Right atrium auricular region (tissue), 2 donors: ENCODE results near the gene SPTLC2. TPM values are rescaled to one million over a fixed set of nuclear protein-coding genes. Genes with fewer than 3 reads are reported as not detected.

ENCODE experiments used
- DNase-seq: peaks from one replicate; pipeline ENCODE4 v3.0.0-alpha.2; 2019; ENCODE audit warnings: low spot score
- H3K27ac ChIP-seq, 2 donors: fragments of 200-600 bp; sonication (generic); 1 replicate in 1 of 2; 2 replicates in 1 of 2; pipeline ENCODE4 v1.5.1; 2016 to 2019
- H3K27me3 ChIP-seq, 2 donors: fragments of 200-600 bp; sonication (generic); one replicate each; pipeline versions ENCODE4 v1.5.1 to v1.6.0; 2017 to 2019
- H3K36me3 ChIP-seq: fragments of 200-600 bp; sonication (generic); one replicate; pipeline ENCODE4 v1.5.1; 2016
- H3K4me1 ChIP-seq, 2 donors: fragments of 200-600 bp; sonication (generic); one replicate each; pipeline versions ENCODE4 v1.5.1 to v1.6.0; 2017 to 2019
- H3K4me3 ChIP-seq, 2 donors: fragments of 200-600 bp; sonication (generic); 1 replicate in 1 of 2; 2 replicates in 1 of 2; pipeline ENCODE4 v1.5.1; 2017 to 2019; ENCODE audit warnings: mild to moderate bottlenecking in 1 of 2, moderate library complexity in 1 of 2
- H3K9me3 ChIP-seq, 2 donors: fragments of 200-600 bp; sonication (generic); one replicate each; pipeline ENCODE4 v1.5.1; 2019
- total RNA-seq, 2 donors: library from RNA; depleted of rRNA; stranded (reverse); fragments of >200 nt; gene quantifications; one replicate each; pipeline ENCODE4 v1.1.0, GENCODE V29; 2016
- TF ChIP-seq, protein P1 (sequence below), 2 donors: fragments of 200-600 bp; sonication (generic); IDR thresholded peaks; one replicate each; pipeline ENCODE4 v1.5.1; 2019; ENCODE audit warnings: antibody characterized with exemption in 2 of 2

The SPTLC2 gene
- total RNA-seq, 2 donors from 2014 or later = 11.3 to 14.0 TPM

DNA sequence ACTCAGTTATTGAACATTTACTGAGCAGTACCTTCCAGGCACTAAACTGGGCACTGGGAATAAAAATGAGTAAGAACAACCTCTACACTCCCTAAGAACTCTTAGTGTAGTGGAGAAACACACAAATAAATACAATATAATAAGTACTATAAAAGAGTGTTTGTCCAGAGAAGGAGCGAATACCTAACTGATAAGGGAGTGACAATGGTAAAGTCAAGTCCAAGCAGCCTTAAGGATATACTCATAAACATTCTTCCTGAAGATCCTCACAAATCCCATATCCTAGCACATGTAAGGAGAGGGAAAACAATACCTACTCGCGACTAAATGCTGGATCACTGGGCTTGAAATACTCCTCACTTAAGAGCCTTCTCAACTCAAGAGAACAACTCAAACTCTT lies 32.8 kb downstream of the SPTLC2 start:
- Histone ChIP-seq H3K4me3 (no peak overlapping the region), H3K27me3 (no peaks in the 10 kb centered on the region), H3K9me3 (no peaks in the 10 kb centered on the region), H3K27ac (no peak overlapping the region), H3K36me3 (no peaks in the 10 kb centered on the region), H3K4me1 (peaks cover 0 to 50% of the 10 kb centered on the region in 2 donors)
- TF ChIP-seq, protein P1, sequence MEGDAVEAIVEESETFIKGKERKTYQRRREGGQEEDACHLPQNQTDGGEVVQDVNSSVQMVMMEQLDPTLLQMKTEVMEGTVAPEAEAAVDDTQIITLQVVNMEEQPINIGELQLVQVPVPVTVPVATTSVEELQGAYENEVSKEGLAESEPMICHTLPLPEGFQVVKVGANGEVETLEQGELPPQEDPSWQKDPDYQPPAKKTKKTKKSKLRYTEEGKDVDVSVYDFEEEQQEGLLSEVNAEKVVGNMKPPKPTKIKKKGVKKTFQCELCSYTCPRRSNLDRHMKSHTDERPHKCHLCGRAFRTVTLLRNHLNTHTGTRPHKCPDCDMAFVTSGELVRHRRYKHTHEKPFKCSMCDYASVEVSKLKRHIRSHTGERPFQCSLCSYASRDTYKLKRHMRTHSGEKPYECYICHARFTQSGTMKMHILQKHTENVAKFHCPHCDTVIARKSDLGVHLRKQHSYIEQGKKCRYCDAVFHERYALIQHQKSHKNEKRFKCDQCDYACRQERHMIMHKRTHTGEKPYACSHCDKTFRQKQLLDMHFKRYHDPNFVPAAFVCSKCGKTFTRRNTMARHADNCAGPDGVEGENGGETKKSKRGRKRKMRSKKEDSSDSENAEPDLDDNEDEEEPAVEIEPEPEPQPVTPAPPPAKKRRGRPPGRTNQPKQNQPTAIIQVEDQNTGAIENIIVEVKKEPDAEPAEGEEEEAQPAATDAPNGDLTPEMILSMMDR (IDR thresholded peaks at IDR 0.05) = no peak
- no peak for DNase-seq

DNA sequence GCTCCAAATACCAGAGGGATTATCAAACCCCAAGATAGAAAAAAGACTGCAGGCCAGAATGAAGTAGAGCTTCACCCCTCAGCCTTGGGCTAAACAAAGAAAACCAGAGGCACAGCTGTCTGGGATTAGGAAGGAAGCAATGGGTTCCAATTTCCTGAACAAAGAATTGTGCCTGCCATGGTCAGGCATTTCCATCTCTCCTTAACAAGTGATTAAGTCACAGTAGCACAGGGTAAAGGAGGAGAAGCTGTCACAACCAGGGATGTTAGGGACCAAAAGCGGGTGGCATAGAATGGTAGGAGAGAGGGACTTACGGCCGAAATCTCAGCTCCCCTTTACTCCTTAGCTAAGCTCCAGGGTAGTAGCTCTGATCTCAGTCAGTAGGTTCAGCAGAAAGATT lies 33.9 kb downstream of the SPTLC2 start:
- peaks cover 0 to 50% of the 10 kb centered on the region in 2 donors for H3K4me1 ChIP-seq
- no peaks in the 10 kb centered on the region for H3K36me3 ChIP-seq
- no peak overlapping the region for H3K4me3 ChIP-seq
- DNase-seq = no peak
- no peak overlapping the region for H3K27ac ChIP-seq
- H3K27me3 ChIP-seq = no peaks in the 10 kb centered on the region
- H3K9me3 ChIP-seq = no peaks in the 10 kb centered on the region
- TF ChIP-seq, protein P1 (IDR thresholded peaks at IDR 0.05) = no peak

DNA sequence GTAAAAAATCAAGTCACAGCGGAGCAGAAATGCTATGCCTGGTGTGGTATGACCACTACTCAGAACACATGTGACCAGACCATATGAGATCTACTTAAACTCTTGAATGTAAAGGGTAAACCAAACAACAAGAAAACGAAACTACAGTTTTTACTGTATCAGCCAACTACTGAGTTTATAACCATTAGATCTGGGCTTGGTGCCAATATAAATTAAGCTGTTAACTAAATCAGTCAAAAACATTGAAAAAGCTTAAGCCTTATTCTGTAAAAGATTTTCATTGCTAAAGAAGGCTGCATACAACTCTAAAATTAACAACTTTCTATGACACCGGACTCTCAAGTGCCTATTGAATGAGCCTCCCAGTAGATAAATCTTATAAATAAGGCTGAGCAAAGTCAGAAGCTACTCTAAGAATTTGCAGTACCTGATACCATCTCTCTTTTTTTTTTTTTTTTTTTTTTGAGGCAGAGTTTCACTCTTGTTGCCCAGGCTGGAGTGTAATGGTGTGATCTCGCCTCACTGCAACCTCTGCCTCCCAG lies 35.4 kb downstream of the SPTLC2 start:
- Histone ChIP-seq H3K27me3 (no peaks in the 10 kb centered on the region), H3K4me1 (peaks cover 0 to 50% of the 10 kb centered on the region in 2 donors), H3K27ac (peak overlapping the region in 1 of 2 donors; percentile 19), H3K4me3 (peak overlapping the region in 1 of 2 donors; percentile 2), H3K9me3 (no peaks in the 10 kb centered on the region), H3K36me3 (no peaks in the 10 kb centered on the region)
- DNase-seq = no peak
- TF ChIP-seq, protein P1 (IDR thresholded peaks at IDR 0.05) = no peak

DNA sequence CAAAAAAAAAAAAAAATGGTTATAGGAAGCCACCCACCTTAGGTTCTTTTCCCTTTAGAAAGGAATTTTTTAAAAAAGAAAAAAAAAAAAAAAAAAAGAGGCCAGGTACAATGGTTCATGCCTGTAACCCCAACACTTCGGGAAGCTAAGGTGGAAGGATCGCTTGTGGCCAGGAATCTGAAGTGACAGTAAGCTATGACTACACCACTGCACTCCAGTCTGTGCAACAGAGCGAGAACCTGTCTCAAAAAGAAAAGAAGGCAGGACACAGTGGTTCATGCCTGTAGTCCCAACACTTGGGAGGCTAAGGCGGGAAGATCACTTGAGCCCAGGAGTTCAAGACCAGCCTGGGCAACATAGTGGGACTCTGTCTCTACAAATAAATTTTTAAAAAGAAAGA lies 36.0 kb downstream of the SPTLC2 start:
- TF ChIP-seq, protein P1 (IDR thresholded peaks at IDR 0.05) = no peak
- peaks cover 0 to 50% of the 10 kb centered on the region in 2 donors for H3K4me1 ChIP-seq
- no peaks in the 10 kb centered on the region for H3K9me3 ChIP-seq
- H3K27ac ChIP-seq = no peak overlapping the region
- no peaks in the 10 kb centered on the region for H3K36me3 ChIP-seq
- no peak overlapping the region for H3K4me3 ChIP-seq
- no peaks in the 10 kb centered on the region for H3K27me3 ChIP-seq
- DNase-seq = no peak

DNA sequence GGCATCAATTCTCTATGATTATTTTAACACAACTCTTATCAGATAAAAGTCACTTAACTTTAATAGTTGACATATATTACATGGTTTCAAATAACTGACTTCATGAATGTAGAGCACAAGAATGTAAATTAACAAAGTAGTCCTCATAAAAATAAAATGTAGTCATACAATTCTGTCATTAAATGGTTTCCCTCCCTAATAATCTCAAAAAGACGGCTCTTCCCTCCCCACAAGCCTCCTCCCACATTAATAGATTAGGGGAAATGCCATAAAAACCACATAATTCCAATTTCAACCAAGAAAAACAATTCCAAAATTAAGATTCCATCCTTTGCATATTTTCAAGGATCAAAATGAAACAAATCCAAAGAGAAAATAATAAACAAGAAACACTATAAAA lies 36.7 kb downstream of the SPTLC2 start:
- TF ChIP-seq, protein P1 (IDR thresholded peaks at IDR 0.05) = no peak
- Histone ChIP-seq H3K27ac (no peak overlapping the region), H3K4me1 (peaks cover 0 to 48% of the 10 kb centered on the region in 2 donors), H3K36me3 (no peaks in the 10 kb centered on the region), H3K9me3 (no peaks in the 10 kb centered on the region), H3K4me3 (no peak overlapping the region), H3K27me3 (no peaks in the 10 kb centered on the region)
- DNase-seq = no peak

DNA sequence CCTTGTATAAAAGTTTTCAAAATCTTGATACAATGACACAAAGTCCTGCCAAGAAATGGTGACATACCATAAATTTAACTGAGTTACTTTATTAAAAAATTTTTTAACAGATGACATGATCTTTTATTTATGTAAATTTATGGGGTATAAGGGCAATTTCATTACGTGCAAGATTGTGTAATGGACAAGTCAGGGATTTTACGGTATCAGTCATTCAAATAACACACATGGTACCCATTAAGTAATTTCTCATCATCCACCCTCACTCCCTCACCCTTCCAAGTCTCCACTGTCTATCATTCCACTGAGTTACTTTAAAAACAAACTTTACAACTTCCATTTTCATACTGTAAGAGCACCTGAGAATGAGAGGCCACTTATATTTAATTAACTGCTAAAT lies 37.4 kb downstream of the SPTLC2 start:
- DNase-seq = no peak
- Histone ChIP-seq H3K36me3 (no peaks in the 10 kb centered on the region), H3K27me3 (no peaks in the 10 kb centered on the region), H3K9me3 (no peaks in the 10 kb centered on the region), H3K4me3 (no peak overlapping the region), H3K4me1 (peaks cover 0 to 41% of the 10 kb centered on the region in 2 donors), H3K27ac (no peak overlapping the region)
- TF ChIP-seq, protein P1 (IDR thresholded peaks at IDR 0.05) = no peak
